GM13976 (cell line): ENCODE results near the gene PIP5K1B.
"Not testable (repeated sequence)": the region's sequence is repeated elsewhere in the genome, so short reads cannot be mapped to it uniquely, and the experiment has no call there.

Experiments
- DNase-seq: peaks from one replicate; pipeline ENCODE4 v3.0.0; 2012; ENCODE audit warnings: low spot score
- in situ Hi-C: fragments of 300-500 bp; cut with MboI; formaldehyde crosslinking; loops from one replicate; pipeline ENCODE4 v1.12.0; 2022; ENCODE audit warnings: low sequenced_read_pairs, mixed read lengths, inconsistent platforms; ENCODE audit not compliant: unreplicated experiment
- TF ChIP-seq, protein P1 (sequence below): IDR thresholded peaks from 2 replicates; pipeline ENCODE4 v1.5.1; 2012; ENCODE audit warnings: borderline replicate concordance, mild to moderate bottlenecking; ENCODE audit not compliant: insufficient read depth; ENCODE audit errors: extremely low read depth, missing control alignments, control extremely low read depth

Gene PIP5K1B

DNA sequence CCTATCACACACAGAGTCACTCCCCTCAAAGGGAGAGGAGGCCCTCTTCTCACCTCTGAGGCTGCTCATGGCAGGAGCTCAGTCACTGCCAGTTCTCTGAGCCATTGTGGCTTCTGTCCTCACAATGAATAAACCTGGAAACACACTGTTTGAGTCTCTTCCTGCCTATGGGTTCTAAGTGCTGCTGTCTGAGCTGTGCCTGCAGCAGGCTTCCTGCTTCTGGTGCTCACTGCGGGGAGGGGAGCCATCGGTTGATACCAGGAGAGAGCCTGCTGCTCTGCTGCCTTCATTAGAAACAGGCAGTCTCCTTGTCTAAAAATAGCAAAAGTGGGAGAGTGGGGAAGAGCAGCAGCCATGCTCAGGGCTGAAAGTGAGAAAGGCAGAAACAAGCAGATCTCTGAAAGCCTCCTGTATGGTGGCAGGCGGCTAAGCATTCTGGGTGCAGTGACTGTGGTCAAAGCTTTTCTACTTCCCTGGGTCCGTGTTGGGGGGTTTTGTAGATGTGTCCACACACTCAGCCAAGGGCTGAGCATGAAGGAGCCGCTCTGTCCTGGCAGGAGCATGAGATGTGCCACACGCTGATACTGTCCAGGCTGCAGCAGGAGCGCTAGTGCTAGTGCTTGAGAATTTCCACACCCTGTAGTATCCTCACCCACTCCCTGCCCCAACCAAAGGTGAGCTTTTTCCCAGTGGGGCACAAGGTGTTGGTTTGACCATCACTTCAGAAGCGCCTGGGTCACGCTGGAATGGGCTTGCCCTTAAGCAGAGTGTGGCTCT is 274.7 kb downstream of the PIP5K1B start:
- TF ChIP-seq, protein P1, sequence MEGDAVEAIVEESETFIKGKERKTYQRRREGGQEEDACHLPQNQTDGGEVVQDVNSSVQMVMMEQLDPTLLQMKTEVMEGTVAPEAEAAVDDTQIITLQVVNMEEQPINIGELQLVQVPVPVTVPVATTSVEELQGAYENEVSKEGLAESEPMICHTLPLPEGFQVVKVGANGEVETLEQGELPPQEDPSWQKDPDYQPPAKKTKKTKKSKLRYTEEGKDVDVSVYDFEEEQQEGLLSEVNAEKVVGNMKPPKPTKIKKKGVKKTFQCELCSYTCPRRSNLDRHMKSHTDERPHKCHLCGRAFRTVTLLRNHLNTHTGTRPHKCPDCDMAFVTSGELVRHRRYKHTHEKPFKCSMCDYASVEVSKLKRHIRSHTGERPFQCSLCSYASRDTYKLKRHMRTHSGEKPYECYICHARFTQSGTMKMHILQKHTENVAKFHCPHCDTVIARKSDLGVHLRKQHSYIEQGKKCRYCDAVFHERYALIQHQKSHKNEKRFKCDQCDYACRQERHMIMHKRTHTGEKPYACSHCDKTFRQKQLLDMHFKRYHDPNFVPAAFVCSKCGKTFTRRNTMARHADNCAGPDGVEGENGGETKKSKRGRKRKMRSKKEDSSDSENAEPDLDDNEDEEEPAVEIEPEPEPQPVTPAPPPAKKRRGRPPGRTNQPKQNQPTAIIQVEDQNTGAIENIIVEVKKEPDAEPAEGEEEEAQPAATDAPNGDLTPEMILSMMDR, result no peak
- DNase-seq, result no peak
- in situ Hi-C loops, result no loop called here

DNA sequence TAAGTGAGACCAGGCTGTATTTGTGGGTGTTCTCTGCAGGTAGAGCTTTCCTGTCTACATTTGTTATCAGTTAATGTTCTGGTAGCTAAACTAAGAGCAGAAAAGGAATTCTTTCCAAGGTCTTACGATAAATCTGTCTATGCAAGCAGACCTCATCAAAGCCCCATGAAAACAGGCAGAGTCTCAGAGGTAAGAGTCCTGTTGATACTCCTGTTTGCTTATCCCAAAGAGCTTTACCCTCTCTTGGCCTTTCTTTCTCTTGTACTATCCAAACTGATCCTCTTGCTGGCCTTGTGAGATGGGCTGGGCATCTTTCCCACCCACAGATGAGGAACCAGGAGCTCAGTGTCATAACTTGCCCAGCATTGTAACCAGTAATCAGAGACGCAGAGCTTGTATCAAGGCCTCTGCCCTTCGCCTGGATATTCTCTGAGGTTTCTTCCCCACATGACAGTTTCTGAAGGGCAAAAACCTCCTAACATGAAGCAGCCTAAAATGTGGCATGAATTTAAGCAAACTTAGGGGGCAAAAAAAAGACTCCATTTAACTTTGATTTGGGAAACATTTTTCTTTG is 275.4 kb downstream of the PIP5K1B start:
- in situ Hi-C loops, result no loop called here
- TF ChIP-seq, protein P1, result no peak
- no peak for DNase-seq

DNA sequence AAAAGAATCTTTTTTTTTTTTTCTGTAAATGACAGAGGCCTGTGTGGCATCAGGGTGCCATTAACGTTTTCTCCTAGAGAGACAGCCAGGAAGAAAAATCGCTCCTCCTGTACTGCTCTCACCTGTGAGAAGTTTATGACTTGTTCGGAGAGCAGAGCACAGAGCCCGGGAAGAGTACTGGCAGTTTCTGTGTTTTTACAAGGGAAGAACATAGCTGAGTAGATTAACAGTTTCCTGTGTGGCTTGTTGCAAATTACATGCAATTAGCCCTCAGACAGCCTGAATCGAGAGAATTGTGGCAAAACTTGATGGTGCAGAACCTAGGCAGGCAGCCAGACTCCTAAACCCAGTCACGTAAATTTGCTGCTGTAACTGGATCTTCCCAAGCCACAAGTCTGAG is 276.7 kb downstream of the PIP5K1B start:
- in situ Hi-C loops, result no loop called here
- TF ChIP-seq, protein P1, result no peak
- DNase-seq, result no peak

DNA sequence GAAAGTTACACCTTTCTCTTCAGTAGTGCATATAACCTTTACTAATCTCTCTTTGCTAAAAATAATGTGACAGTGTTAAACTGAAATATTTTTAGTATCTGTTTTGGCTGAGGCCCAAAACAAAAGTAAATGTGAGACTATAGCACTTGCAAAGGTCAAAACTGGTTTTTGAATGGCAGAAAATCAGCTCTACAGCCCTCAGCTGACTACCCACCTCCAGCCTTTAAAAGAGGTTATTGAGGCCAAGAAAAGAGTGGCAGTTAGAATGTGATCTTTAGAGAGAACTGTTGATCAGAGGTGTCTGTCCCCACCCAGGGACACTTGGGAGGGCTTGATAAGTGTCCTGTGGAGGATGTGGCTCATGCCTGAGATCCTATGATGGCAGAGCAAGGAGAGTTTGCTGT is 278.0 kb downstream of the PIP5K1B start:
- TF ChIP-seq, protein P1, result no peak
- peak; percentile 49 for DNase-seq
- in situ Hi-C loops, result no loop called here

DNA sequence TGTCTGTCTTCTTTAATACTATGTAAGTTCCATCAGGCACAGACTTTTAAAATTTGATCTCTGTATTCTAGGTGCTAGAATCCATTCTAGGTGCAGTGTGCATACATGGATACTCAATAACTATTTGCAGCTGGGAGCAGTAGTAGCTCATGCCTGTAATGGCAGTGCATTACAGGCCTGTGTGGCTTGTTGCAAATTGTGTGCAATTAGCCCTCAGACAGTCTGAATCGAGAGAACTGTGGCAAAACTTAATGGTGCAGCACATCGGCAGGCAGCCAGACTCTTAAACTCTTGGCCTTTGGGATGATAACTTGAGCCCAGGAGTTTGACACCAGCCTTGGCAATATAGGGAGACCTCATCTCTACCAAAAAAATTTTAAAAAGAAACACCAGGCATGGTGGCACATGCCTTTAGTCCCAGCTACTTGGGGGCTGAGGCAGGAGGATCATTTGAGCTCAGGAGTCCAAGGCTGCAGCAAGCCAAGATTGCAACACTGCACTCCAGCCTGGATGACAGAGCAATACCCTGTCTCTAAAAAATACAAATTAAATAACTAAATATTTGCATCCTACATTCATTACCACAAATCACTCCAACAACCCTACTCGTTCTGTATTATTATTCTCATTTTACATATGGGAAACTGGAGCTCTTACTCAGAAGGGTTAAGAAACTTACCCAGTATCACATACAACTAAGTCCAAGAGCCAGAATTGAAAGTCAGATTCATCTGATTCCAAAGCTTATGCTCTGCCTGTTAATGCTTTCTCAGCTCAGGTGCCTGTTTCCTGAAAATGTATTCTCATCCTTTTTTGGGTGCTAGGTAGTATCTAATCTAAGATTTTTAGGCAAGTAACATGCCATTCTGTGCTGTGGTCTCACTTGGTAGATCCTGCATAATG is 278.7 kb downstream of the PIP5K1B start:
- in situ Hi-C loops, result no loop called here
- TF ChIP-seq, protein P1, result no peak
- no peak for DNase-seq

DNA sequence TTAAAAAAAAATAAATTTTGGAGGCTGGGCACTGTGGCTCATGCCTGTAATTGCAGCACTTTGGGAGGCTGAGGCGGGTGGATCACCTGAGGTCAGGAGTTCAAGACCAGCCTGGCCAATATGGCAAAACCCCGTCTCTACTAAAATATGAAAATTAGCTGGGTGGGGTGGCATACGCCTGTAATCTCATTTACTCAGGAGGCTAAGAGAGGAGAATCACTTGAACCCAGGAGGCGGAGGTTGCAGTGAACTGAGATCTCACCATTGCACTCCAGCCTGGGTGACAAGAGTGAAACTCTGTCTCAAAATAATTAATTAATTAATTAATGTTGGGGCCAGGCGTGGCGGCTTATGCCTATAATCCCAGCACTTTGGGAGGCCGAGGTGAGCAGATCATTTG is 281.9 kb downstream of the PIP5K1B start:
- not testable (repeated sequence) for DNase-seq

More for the DNA sequence above, 281.9 kb downstream of the PIP5K1B start:
- in situ Hi-C loops, result not testable (repeated sequence)
